Heart left ventricle (tissue), 16 donors: ENCODE results near the gene XKR7. TPM values are rescaled to one million over a fixed set of nuclear protein-coding genes. Genes with fewer than 3 reads are reported as not detected.

Experiments used
- ATAC-seq, 4 donors: fragments of 200-7000 bp; cut with Tn5 transposase; one replicate each; pipeline ENCODE4 v1.9.1; 2020 to 2022; ENCODE audit warnings: moderate library complexity in 4 of 4, mild to moderate bottlenecking in 3 of 4, moderate number of reproducible peaks in 1 of 4
- DNase-seq, 5 donors: peaks; one replicate each; pipeline ENCODE4 v3.0.0-alpha.2; 2020
- H3K27ac ChIP-seq, 12 donors: fragments of 200-600 bp; sonication (generic) in 4 of 12; one replicate each; pipeline versions ENCODE4 v1.5.0 to v1.8.0; 2016 to 2022; ENCODE audit warnings: mild to moderate bottlenecking in 2 of 12
- H3K27me3 ChIP-seq, 9 donors: fragments of 200-600 bp; sonication (generic) in 2 of 9; one replicate each; pipeline versions ENCODE4 v1.5.1 to v1.8.0; 2016 to 2022; ENCODE audit warnings: mild to moderate bottlenecking in 3 of 9
- H3K36me3 ChIP-seq, 9 donors: fragments of 200-600 bp; sonication (generic) in 2 of 9; one replicate each; pipeline versions ENCODE4 v1.5.0 to v1.8.0; 2018 to 2022; ENCODE audit warnings: mild to moderate bottlenecking in 2 of 9
- H3K4me1 ChIP-seq, 12 donors: fragments of 200-600 bp; sonication (generic) in 4 of 12; one replicate each; pipeline versions ENCODE4 v1.5.0 to v1.8.0; 2016 to 2022; ENCODE audit warnings: mild to moderate bottlenecking in 3 of 12
- H3K4me3 ChIP-seq, 12 donors: fragments of 200-600 bp; sonication (generic) in 4 of 12; one replicate each; pipeline versions ENCODE4 v1.5.0 to v1.8.0; 2017 to 2022; ENCODE audit warnings: mild to moderate bottlenecking in 9 of 12, moderate library complexity in 4 of 12
- H3K9me3 ChIP-seq, 12 donors: fragments of 200-600 bp; sonication (generic) in 4 of 12; one replicate each; pipeline versions ENCODE4 v1.5.0 to v1.8.0; 2016 to 2022; ENCODE audit warnings: mild to moderate bottlenecking in 1 of 12
- POLR2A ChIP-seq, 2 donors: fragments of 450-650 bp; IDR thresholded peaks; one replicate each; pipeline ENCODE4 v1.6.1; 2017; ENCODE audit warnings: antibody characterized with exemption in 2 of 2, mild to moderate bottlenecking in 2 of 2, moderate library complexity in 2 of 2
- WGBS, 4 donors: extraction: QIAGEN DNeasy Blood & Tissue Kit in 2 of 4; methylation state at CpG; one replicate each; pipeline versions ENCODE4 v1.1.5 to v1.1.7; 2013 to 2018; 5-methylcytosine and 5-hydroxymethylcytosine counted together
- intact Hi-C, 10 donors: fragments of 100-400 bp; cut with DNase I; formaldehyde crosslinking; loops; one replicate each; pipeline versions ENCODE4 v1.11.1 to v1.14.2; 2022
- polyA plus RNA-seq, 2 donors: library from polyadenylated mRNA; stranded (reverse); fragments of 200-250 nt; gene quantifications; one replicate each; pipeline ENCODE4 v1.2.3, GENCODE V29; 2013
- total RNA-seq, 9 donors: library from RNA; depleted of rRNA in 2 of 9; stranded (reverse); fragments of >200 nt in 2 of 9; fragmentation: NEBNext Ultra II Directional in 3 of 9; extraction: Animal tissue kit (Norgen Biotek cat#: 25700) in 3 of 9; gene quantifications; one replicate each; pipeline versions ENCODE4 v1.1.0 to v1.2.4, GENCODE V29; 2016 to 2023
- TF ChIP-seq, protein P1 (sequence below), 12 donors: fragments of 200-600 bp; sonication (generic) in 4 of 12; IDR thresholded peaks; one replicate each; pipeline versions ENCODE4 v1.5.0 to v1.8.0; 2018 to 2022; ENCODE audit warnings: antibody characterized with exemption in 12 of 12, mild to moderate bottlenecking in 5 of 12
- donor health status: ischemic (EF 13 %, LVEDD 7.1; RV severe dilation, severe dysfunction).
- donor health status: healthy with polysubstance abuse.
- donor health status: DM: no; HTN: yes; CAD: no.
- donor health status: DM: no; HTN: no; CAD: no.
- donor health status: ischemic (EF 25% LVEDD 6.9; RV normal size, moderate dysfunction).
- donor health status: ischemic (EF 25% LVEDD 5.7; RV mildly dilated, moderate dysfunction).
- donor health status: healthy.
- donor health status: DM: yes; HTN: yes; CAD: no.
- donor health status: ischemic (EF 35%, LVEDD 5.7; RV mildly dilated, moderate dysfunction).
- donor health status: nonischemic (EF 11% LVEDD 7.7; RV severe dilation, severe dysfunction).
- donor health status: DM: yes; HTN: yes; CAD: no.
- donor health status: PGD.
- donor health status: ischemic (EF 29% LVEDD 5.4; RV normal size, mild dysfunction).
- donor health status: nonischemic (EF 23%, LVEDD 6.1; RV moderate dilation, normal function).

XKR7 gene
- total and polyA plus RNA-seq, 11 donors: not detected

DNA sequence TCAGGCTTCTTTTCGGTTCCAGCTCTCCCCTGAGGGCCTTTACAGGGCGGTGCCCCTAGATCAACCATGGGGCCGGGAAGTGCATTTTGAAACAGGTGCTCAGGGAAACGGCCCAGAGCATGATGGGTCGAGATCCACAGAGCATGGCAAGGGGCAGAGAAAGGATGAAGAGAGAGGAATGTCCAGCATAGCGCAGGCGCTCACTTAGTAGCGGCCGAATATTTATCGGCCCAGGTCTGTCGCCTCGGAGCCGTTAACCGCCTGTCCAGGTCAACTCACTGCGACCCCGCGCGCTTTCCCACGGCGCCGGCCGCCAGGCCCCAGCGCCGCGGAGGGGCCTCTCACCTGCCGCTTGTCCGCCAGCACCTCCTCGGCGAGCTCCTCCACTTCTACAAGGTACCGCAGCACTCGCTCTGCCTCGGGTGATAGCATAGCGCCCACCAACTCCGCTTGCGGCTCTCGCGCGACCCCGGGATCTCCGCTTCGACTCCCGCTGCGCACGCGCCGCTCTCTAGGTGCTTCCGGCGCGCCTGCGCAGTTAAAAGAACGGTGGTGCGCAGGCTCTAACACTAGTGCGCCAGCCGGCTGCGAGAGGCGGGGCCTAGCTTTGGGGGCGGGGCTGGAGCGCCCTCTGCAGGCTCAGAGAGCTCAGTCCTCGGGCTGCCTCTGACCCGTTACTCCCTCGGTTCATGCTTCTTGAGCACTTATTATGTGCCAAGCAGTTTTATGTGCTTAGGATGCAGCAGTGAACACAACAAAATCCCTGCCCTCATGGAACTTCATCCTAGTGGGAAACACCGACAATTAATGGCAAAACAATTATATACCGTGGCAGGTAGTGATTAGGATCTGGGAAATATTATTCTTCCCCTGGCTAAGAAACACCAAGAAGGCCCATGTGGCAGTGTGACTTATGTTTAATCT lies 16.2 kb upstream of the XKR7 start, which contains the start of gene PDRG1:
Gene PDRG1, minus strand, starts transcription at position 517 of the 924 bp plus-strand sequence. Its CDS starts 85 bp downstream, at position 432.
- ATAC-seq (peak; percentile 96 to 99 (median 98)), DNase-seq (peak; percentile 94 to 98 (median 96))
- peak within 1 kb of the TSS in 11 of 12 donors; percentile 69 to 95 (median 85) for H3K27ac ChIP-seq
- peaks cover 5 to 33% (median 30%) of the 10 kb centered on the region in 9 donors for H3K36me3 ChIP-seq
- H3K4me3 ChIP-seq: peak within 1 kb of the TSS; percentile 65 to 100 (median 94)
- peaks cover 0 to 6% (median 0%) of the 10 kb centered on the region in 12 donors for H3K9me3 ChIP-seq
- TF ChIP-seq POLR2A (IDR thresholded peaks at IDR 0.05): peak in 1 of 2 donors; percentile 89
- TF ChIP-seq, protein P1, sequence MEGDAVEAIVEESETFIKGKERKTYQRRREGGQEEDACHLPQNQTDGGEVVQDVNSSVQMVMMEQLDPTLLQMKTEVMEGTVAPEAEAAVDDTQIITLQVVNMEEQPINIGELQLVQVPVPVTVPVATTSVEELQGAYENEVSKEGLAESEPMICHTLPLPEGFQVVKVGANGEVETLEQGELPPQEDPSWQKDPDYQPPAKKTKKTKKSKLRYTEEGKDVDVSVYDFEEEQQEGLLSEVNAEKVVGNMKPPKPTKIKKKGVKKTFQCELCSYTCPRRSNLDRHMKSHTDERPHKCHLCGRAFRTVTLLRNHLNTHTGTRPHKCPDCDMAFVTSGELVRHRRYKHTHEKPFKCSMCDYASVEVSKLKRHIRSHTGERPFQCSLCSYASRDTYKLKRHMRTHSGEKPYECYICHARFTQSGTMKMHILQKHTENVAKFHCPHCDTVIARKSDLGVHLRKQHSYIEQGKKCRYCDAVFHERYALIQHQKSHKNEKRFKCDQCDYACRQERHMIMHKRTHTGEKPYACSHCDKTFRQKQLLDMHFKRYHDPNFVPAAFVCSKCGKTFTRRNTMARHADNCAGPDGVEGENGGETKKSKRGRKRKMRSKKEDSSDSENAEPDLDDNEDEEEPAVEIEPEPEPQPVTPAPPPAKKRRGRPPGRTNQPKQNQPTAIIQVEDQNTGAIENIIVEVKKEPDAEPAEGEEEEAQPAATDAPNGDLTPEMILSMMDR (IDR thresholded peaks at IDR 0.05): peak; percentile 93 to 99 (median 97)
- peaks cover 0 to 8% (median 0%) of the 10 kb centered on the region in 9 donors for H3K27me3 ChIP-seq
- intact Hi-C loops: loop anchor here in 9 of 10 donors (1.0 to 10.0 kb wide), 12 partner anchors 79 to 129 kb away; partner anchors contain the start of genes DUSP15 (in 1 of the 9) and TTLL9 (in 1 of the 9)
- 0 to 1% (median 1%) methylated on average over 49 to 63 of the region's 63 CpGs for WGBS, 4 donors
- H3K4me1 ChIP-seq: peaks cover 0 to 20% (median 15%) of the 10 kb centered on the region in 12 donors

DNA sequence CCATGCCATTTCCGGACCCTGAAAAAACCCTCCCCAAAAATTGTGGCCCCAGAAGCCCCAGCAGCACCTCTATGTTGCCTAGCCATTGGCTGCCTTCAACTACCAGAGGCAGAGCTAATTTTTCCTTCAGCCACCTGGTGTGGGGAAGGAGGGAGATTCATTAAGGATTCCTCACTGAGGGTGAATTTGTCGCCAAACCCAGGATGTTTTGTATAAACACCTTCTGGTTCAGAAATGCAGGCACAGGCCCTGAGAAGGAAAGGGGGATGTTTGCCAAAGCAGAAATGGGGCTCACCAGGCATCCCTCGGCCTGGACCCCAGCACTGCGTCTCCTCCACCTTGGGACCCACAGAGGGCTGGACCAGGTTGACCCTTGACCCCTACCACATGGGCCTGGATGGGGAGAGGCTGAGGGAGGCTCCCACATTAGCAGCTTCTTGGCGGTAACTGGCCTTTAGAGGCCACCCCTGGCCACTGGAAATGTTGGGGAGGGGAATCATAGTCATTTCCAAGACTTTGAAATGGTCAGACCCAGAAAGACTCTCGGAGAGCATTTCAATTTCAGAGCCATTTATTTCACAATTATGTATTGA lies 14.3 kb upstream of the XKR7 start:
- H3K27me3 ChIP-seq: peaks cover 0 to 13% (median 0%) of the 10 kb centered on the region in 9 donors
- no peak overlapping the region for H3K27ac ChIP-seq
- 88 to 93% (median 89%) methylated on average over 6 of the region's 6 CpGs for WGBS, 4 donors
- H3K9me3 ChIP-seq: no peaks in the 10 kb centered on the region
- DNase-seq: no peak
- peaks cover 0 to 20% (median 15%) of the 10 kb centered on the region in 12 donors for H3K4me1 ChIP-seq
- ATAC-seq: no peak
- no peak for TF ChIP-seq POLR2A (IDR thresholded peaks at IDR 0.05)
- TF ChIP-seq, protein P1 (IDR thresholded peaks at IDR 0.05): no peak
- peaks cover 0 to 14% (median 11%) of the 10 kb centered on the region in 9 donors for H3K36me3 ChIP-seq
- intact Hi-C loops: loop anchor here in 8 of 10 donors (2.0 to 10.0 kb wide), 10 partner anchors 79 to 131 kb away; partner anchors contain the start of genes DUSP15 (in 1 of the 8) and TTLL9 (in 1 of the 8)
- no peak overlapping the region for H3K4me3 ChIP-seq

DNA sequence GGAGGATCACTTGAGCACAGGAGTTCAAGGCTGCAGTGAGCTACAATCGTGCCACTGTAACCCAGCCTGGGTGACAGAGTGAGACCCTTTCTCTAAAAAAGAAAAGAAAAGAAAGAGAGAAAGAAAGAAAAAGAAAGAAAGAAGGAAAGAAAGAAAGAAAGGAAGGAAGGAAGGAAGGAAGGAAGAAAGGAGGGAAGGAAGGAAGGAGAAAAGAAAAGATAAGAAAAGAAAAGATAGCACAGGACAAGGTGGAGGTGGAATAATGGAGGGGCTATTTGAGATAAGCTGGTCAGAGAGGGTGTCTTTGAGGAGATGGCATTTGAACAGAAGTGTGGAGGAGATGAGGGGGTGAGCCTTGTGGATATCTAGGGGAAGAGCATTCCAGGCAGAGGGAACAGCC lies 13.5 kb upstream of the XKR7 start:
- TF ChIP-seq, protein P1 (IDR thresholded peaks at IDR 0.05): no peak
- no peak for TF ChIP-seq POLR2A (IDR thresholded peaks at IDR 0.05)
- Histone ChIP-seq H3K4me3 (no peak overlapping the region), H3K9me3 (no peaks in the 10 kb centered on the region), H3K4me1 (peaks cover 0 to 20% (median 15%) of the 10 kb centered on the region in 12 donors), H3K27me3 (peaks cover 0 to 13% (median 0%) of the 10 kb centered on the region in 9 donors), H3K27ac (no peak overlapping the region), H3K36me3 (peaks cover 0 to 7% (median 4%) of the 10 kb centered on the region in 9 donors)
- no peak for ATAC-seq
- WGBS, 4 donors: 63 to 79% (median 75%) methylated on average over 1 of the region's 1 CpG
- DNase-seq: no peak
- intact Hi-C loops: loop anchor here in 7 of 10 donors (2.0 to 10.0 kb wide), 7 partner anchors 78 to 132 kb away; partner anchors contain the start of genes DUSP15 (in 1 of the 7) and TTLL9 (in 1 of the 7)
